Astrocyte of the spinal cord (primary cell): ENCODE data around the gene ZNF514.
"Not testable (repeated sequence)": the region's sequence is repeated elsewhere in the genome, so short reads cannot be mapped to it uniquely, and the experiment has no call there.

Experiments
- DNase-seq: peaks from one replicate; pipeline ENCODE4 v3.0.0; 2011; ENCODE audit warnings: low read depth, low spot score
- H3K4me3 ChIP-seq: 2 replicates; pipeline ENCODE4 v1.5.1; 2011; ENCODE audit warnings: low read depth, mild to moderate bottlenecking, low read length, moderate library complexity
- in situ Hi-C: cut with HindIII; loops from 2 replicates; pipeline ENCODE4 v1.10.0; 2017; ENCODE audit warnings: low sequenced_read_pairs
- TF ChIP-seq, protein P1 (sequence below): IDR thresholded peaks from 2 replicates; pipeline ENCODE4 v1.5.1; 2012; ENCODE audit warnings: low read depth, mild to moderate bottlenecking, low read length, inconsistent platforms

Gene ZNF514

DNA sequence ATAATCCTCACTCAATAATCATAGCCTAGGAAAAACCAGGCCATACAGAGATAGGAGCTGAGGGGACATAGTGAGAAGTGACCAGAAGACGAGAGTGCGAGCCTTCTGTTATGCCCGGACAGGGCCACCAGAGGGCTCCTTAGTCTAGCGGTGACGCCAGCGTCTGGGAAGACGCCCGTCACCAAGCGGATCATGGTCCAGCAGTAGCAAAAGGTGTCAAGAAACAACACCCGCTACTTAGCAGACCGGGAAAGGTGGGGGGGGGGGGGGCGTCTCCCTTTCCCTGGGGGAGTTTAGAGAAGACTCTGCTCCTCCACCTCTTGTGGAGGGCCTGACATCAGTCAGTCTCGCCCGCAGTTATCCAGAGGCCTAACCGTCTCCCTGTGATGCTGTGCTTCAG is 33.3 kb upstream of the ZNF514 start:
- H3K4me3 ChIP-seq, in situ Hi-C loops: not testable (repeated sequence)
- peak; percentile 16 for DNase-seq
- TF ChIP-seq, protein P1, sequence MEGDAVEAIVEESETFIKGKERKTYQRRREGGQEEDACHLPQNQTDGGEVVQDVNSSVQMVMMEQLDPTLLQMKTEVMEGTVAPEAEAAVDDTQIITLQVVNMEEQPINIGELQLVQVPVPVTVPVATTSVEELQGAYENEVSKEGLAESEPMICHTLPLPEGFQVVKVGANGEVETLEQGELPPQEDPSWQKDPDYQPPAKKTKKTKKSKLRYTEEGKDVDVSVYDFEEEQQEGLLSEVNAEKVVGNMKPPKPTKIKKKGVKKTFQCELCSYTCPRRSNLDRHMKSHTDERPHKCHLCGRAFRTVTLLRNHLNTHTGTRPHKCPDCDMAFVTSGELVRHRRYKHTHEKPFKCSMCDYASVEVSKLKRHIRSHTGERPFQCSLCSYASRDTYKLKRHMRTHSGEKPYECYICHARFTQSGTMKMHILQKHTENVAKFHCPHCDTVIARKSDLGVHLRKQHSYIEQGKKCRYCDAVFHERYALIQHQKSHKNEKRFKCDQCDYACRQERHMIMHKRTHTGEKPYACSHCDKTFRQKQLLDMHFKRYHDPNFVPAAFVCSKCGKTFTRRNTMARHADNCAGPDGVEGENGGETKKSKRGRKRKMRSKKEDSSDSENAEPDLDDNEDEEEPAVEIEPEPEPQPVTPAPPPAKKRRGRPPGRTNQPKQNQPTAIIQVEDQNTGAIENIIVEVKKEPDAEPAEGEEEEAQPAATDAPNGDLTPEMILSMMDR, result peak; percentile 65

DNA sequence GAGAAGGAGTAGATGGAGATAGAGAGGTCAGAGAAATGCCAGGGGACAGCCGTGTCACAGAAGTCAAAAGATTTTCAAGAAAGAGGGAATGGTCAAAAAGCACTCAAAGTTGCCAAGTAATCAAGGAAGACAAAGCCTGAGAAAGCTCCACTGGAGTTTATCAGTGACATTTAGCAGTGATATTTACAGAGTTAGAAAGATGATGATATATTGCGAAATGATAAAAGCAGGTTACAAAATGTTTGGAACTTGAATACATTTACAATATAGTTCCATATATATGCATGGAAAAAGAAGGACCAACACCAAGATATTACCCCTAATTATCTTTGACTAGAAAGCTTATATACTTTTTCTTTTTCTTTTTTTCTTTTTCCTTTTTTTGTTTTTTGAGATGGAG is 26.3 kb upstream of the ZNF514 start:
- no peak overlapping the region for H3K4me3 ChIP-seq
- TF ChIP-seq, protein P1, result no peak
- no peak for DNase-seq
- in situ Hi-C loops, result no loop called here

DNA sequence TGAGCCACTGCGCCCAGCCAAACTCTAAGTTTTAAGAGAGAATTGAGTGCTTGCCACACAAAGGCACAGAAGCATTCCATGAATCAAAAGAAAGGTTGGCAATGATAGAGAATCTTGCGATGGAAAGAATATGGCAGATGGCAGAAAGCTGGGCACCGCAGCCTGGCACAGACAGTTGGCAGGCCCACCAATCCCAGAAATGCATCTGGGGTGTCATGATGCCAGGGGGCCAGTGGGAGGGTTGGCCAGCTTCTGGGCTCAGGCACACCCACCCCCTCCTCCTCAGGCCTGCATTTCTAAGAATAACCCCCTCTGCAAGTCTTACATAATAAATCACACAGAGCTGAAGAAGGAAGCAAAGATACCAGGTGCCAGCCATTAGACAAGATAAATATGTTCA is 25.5 kb upstream of the ZNF514 start:
- no peak for DNase-seq
- in situ Hi-C loops, result no loop called here
- TF ChIP-seq, protein P1, result no peak
- H3K4me3 ChIP-seq, result no peak overlapping the region

DNA sequence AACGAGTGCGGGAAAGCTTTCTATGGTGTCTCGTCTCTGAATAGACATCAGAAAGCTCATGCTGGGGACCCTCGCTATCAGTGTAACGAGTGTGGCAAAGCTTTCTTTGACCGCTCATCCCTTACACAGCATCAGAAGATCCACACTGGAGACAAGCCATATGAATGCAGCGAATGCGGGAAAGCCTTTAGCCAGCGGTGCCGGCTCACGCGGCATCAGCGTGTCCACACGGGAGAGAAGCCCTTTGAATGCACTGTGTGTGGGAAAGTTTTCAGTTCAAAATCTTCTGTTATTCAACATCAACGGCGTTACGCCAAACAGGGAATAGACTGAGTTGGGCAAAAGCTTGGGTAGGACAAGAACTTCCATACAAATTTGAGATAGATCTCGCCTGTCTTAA is 22.1 kb upstream of the ZNF514 start:
- DNase-seq, result no peak
- in situ Hi-C loops, result no loop called here
- TF ChIP-seq, protein P1, result no peak
- no peak overlapping the region for H3K4me3 ChIP-seq

DNA sequence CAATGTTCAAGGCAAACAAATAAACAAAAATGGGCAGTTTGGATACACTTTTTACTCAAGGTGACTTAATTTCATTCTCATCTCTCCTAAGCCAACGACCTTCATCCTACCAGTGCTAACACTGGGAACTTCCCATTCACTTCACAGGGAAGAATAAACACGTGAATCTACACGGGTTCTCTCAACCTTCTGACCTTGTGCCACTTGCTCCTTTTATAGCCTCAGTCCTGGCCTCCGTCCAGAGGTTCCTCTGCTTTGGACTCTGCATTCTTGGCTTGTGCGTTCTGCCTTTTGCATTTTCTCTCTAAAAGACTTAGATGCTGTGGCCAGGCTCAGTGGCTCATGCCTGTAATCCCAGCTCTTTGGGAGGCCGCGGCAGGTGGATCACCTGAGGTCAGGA is 19.8 kb upstream of the ZNF514 start:
- TF ChIP-seq, protein P1, result no peak
- H3K4me3 ChIP-seq, result no peak overlapping the region
- no peak for DNase-seq
- in situ Hi-C loops, result no loop called here

DNA sequence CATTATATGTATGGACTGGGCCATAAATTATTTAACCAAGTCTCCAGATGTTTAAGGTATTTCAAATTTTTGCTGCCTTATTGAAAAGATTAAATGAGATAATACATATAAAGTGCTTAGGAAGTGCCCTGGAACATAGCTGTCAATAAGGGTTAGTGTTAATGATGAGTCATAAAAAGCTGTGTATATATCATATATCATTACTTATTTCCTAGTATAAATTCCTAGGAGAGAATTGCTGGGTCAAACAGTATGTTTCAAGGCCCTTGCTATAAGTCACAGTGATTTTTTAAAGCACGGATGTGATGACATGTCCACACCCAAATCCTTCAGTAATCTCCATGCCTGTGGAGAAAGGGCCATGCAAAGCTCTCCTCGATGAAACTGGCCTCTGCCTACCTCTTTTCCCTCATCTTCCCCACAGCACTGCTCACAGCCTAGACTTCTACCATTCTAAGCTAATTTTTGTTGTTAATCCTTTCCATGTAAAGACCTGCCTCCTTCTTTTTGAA is 14.4 kb upstream of the ZNF514 start:
- DNase-seq, result no peak
- TF ChIP-seq, protein P1, result no peak
- H3K4me3 ChIP-seq, result no peak overlapping the region
- in situ Hi-C loops, result no loop called here

DNA sequence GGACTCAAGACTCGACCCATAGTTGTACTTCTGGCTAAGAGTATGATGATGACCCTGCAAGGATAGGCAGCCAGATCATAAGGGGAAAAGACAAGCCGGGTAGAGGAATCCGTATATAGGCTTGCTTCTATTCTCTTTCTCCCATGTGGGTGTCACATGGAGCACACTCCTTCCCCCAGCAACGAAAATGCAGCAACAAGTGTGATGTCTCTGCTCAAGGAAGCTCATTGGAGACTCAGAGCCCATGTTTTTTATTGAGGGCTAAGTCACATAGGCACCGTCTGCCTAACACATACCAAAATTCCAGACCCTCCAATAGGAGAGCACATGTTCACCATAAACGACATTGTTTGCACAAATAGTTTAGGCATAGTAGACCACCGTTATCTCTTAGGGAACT is 12.3 kb upstream of the ZNF514 start:
- in situ Hi-C loops, result no loop called here
- no peak for DNase-seq
- TF ChIP-seq, protein P1, result no peak
- no peak overlapping the region for H3K4me3 ChIP-seq
